Activated CD8-positive, alpha-beta memory T cell treated with anti-CD3 and anti-CD28 coated beads for 24 hours (primary cell): ENCODE results near the gene SELENOO.
"Not testable (repeated sequence)": the region's sequence is repeated elsewhere in the genome, so short reads cannot be mapped to it uniquely, and the experiment has no call there.

Source experiments
- DNase-seq: peaks from one replicate; pipeline ENCODE4 v3.0.0-alpha.2; 2020

SELENOO gene, protein sequence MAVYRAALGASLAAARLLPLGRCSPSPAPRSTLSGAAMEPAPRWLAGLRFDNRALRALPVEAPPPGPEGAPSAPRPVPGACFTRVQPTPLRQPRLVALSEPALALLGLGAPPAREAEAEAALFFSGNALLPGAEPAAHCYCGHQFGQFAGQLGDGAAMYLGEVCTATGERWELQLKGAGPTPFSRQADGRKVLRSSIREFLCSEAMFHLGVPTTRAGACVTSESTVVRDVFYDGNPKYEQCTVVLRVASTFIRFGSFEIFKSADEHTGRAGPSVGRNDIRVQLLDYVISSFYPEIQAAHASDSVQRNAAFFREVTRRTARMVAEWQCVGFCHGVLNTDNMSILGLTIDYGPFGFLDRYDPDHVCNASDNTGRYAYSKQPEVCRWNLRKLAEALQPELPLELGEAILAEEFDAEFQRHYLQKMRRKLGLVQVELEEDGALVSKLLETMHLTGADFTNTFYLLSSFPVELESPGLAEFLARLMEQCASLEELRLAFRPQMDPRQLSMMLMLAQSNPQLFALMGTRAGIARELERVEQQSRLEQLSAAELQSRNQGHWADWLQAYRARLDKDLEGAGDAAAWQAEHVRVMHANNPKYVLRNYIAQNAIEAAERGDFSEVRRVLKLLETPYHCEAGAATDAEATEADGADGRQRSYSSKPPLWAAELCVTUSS

DNA sequence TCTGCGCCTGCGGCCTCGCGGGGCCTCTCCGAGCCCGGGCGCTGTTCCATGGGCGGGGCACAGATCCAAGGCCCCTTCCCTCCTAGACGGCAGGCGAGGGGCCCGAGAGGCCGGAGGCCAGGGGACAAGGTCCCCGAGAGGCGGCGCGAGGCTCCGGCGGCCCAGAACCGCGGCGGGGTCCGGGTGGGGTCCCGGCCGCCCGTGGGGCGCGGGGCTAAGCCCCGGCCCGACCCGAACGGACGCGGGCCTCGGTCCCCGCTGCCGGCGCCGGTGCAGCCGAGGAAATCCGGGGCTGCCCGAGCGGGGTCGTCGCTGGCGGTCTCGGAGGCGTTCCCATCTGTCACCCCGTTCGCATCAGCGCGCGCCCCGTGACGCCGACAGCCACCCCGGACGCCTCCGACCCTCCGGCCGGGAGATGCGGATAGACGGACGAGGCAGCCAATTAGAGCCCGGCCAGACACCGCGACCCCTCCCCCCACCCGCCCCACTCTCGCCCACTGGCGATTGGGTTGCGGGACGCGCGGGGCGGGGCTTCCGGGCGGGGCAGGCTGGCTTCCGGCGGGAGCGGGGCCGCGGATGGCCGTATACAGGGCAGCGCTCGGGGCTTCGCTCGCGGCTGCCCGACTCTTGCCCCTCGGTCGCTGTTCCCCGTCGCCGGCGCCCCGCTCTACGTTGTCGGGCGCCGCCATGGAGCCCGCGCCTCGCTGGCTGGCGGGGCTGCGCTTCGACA, at the start of gene SELENOO:
SELENOO (plus strand) TSS at position 551 of the 730 bp plus-strand sequence; CDS start at position 577, 26 bp downstream.
- DNase-seq: peak; percentile 94

DNA sequence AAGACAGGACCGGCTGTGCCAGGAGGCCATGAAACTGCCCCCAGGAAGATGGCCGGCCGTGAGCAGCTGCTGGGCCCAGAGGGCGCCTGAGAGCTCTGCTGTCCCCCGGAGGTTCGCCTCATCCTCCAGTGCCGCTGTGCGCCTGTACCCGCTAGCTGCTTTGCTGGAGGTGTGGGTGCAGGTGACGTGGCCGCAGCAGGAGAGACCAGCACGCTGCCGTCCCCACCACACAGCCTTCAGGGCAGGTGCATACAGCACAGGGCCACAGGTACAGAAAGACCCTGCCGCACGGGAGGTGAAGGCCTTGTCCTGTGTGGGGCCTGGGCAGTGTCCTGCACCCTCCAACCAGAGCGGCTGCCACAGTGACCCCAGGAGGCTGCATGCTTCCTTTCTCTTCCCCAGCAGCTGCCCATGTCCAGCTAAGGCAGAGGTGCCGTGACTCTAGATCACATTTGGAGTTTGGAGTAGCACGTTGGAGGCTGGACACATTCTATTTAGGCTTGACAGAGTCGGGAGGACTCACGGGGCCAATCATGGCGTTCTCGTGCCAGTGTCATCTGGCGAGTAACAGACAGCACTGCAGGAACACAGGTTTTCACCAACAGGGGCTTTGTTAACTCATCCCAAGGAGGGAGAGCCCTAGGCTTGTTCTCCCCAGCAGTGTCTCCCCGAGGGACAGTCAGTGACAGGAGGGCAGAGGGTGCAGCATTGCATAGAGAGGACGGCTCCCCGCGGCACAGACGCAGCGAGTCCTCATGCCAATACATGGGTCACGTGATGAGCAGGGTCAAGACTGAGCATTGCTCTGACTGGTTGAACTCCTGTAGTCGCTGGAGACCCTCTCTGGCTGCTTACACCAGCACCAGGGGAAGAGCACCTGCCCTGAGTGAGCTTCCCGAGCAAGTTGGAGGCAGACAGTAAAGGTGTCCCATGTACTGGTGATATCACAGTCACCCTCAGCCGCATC, 49.0 kb upstream of the SELENOO start:
- no peak for DNase-seq

DNA sequence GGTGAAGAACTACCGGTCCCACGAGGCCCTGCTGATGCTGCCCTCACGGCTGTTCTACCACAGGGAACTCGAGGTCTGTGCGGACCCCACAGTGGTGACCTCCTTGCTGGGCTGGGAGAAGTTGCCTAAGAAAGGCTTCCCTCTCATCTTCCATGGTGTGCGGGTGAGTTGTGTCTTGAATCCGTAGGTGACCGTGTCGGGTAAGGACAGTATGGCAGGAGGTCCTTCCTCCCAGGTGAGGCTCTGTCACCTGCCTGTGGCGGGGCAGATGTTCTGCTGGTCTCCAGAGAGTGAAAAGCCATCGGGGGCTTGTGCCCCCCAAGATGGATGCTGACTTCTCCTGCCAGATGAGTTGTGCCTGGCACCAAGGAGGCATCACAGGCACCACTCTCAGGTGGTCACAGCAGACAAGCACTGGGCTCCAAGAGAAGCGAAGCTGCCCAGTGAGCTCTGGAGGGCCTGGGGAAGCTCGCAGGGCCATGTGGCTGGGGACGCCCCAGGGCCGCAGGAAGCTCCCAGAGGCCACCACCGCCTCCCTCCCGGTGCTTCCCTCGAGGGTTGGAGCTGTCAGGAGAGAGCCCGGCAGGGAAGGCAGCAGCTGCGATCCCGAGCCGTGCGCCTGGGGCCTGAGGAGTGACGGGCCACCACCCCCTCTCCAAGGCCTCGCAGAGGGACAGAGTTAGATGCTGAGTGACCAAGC, 47.6 kb upstream of the SELENOO start:
- no peak for DNase-seq

DNA sequence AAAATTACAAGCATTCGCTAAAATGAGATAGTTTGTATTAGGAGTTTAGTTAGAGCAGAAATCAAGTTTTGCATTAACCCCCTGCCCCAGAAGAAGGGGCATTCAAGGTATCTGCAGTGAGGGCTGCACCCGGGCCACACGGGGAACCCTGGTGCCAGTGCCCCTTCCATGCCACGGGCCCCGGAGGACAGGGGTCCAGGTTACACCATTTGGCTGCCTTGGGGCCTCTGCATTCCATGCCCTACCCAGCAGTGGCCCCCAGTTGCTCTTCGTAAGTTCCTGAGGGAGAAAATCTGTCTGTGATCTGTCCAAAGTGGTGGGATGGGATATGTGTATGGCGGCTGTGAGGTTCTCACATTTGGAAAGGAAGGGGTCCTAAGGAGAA, 47.1 kb upstream of the SELENOO start:
- DNase-seq: no peak

DNA sequence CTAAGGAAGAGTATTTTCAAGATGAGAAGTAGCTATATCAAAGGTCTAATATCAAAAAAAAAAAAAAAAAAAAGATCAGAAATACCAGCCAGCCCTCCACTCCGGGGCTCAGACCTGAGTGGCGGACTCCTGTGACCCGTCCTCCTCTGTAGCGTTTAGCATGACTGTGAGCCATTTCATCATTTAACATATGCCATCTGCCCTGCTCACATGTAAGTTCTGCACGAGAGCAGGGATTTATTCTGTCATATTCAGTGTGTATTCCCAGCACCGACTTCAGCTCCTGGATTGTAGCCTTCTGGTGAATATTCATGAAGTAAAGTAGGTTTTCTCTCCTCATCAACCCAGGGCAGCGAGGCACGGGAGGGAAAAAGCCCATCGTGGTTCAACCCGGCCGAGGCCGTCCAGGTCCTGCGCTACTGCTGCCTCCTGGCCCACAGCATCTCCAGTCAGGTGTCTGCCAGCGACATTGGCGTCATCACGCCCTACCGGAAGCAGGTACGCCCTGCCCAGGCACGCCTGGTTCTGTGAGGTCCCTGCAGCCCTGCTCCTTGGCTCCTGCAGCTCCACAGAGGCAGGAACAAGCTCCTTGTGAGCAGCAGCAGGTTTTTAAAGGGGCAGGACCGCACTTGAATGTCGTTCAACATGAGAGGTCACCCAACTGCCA, 43.0 kb upstream of the SELENOO start:
- DNase-seq: no peak

DNA sequence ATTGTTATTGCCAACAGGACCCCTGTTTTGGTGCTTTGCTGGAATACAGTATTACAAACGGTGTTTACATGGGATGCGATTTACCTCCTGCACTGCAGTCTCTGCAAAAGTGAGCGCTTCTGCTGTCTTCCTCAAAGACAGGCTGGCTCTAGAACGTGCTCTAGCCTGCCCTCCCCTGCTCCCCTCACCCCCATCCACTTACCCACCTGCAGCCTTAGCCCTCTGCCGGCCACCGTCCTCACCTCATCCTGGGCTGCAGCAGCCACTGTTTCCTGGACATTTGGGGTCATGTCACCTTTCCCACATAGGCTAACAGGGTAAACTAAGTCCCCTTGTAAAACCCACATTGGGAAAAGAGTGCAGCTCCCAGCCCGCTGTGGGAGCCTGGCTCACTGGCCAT, 39.9 kb upstream of the SELENOO start:
- no peak for DNase-seq

DNA sequence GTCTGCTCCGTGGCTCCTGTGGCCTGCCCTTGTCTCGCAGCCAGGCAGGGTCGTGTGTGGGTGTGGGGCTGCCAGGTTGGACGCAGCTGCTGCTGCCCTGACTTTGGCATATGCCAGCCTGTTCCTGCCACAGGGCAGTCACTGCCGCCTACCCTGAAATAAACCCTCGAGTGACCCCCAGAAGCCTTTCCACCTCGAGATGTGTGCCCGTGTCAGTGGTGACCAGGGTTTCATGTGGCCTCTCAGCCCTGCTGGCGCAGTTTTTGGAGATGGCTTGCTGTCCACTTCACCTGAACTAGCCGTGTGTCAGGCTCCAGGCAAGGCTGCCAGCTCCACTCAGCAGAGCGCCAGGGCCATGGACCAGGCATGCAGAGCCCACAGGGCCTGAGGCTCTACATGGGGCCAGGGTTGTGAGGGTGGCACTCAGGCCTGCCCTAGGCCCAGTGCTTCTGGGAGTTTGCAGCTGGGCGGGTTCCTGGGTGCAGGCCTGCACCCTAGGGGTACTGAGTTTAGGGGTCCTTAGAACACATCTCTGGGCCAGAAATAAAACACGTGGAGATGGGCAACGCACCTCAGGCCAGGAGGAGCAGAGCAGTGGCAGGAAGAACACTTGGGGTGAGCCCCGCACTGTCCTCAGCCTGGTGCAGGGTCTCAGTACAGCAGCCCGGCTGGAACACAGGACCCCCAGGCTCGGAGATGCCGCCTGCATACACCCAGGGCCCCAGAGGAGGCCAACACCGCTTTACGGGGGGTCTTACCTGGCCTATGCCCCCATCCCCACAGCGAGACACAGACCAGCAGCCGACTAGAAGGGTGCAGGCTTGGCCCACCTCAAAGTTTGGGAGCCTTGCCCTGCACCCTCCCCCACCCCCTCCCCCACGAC, 39.1 kb upstream of the SELENOO start:
- DNase-seq: no peak

DNA sequence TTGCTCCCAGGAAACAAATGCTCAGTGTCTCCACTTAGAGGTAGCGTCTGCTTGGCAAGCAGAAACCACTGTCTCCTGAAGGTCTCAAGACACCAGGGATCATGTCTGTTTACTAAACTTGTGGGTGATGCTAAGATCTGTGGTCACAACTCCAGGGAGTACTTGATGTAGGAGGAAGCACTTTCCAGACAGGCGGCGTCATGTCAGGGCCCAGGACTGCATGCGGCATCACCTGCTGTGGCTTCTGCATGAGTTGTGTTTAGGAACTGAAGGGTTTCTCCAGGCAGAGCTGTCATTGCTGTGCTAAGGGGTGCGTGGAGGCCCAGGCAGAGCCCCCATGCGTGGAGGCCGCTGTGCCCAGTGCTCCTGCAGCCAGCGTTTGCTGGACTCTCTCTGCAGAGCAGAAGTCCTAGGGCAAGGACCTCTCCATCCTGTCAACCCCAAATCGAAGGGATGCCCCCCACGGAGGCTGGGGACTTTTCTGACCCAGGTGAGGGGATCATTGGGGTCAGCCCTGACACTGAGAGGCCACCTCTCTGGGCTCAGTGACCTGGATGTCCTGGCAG, 38.3 kb upstream of the SELENOO start:
- peak; percentile 47 for DNase-seq

DNA sequence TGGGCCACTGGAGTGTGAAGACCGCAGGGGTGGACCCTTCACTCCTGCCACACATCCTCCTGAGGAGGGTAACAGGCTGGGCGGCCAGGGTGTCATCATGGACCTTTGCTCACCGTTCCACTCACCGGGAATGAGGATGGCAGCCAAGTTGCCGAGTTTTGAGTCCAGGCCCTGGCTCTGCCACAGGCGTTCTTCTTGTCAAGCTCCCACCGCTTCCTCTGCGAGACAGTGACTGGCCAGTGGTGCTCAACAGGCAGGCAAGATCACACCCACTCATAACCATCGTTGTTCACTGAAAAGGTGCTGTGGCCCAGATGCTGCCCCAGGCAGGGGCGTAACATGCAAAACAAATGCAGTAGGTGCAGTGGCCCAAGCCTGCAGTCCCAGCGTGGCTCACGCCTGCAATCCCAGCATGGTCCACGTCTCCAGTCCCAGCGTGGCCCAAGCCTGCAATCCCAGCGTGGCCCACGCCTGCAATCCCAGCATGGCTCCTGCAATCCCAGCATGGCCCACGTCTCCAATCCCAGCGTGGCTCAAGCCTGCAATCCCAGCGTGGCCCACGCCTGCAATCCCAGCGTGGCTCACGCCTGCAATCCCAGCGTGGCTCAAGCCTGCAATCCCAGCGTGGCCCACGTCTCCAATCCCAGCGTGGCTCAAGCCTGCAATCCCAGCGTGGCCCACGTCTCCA, 35.2 kb upstream of the SELENOO start:
- DNase-seq: no peak

DNA sequence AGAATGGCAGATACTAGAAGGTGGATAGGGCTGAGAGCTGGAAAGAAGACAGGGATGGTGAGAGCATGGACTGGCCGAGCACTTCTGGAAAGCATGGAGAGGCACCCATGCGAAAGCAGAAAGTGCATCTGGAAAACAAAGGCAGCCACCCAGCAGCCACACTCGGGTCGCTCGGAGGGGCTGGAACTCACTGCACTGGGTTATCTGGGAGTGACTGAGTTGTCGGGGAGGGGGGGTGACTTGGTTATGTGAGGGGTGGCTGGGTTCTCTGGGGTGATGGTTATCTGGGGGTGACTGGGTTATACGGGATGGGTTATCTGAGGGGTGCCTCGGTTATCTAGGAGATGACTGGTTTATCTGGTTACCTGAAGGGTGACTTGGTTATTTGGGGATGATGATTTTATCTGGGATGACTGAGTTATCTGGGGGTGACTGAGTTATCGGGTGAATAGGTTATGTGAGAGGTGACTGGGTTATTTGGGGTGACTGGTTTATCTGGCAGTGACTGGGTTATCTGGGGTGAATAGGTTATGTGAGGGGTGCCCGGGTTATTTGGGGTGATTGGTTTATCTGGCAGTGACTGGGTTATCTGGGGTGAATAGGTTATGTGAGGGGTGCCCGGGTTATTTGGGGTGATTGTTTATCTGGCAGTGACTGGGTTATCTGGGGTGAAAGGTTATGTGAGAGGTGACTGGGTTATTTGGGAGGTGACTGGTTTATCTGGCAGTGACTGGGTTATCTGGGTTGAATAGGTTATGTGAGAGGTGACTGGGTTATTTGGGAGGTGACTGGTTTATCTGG, 32.9 kb upstream of the SELENOO start:
- no peak for DNase-seq

DNA sequence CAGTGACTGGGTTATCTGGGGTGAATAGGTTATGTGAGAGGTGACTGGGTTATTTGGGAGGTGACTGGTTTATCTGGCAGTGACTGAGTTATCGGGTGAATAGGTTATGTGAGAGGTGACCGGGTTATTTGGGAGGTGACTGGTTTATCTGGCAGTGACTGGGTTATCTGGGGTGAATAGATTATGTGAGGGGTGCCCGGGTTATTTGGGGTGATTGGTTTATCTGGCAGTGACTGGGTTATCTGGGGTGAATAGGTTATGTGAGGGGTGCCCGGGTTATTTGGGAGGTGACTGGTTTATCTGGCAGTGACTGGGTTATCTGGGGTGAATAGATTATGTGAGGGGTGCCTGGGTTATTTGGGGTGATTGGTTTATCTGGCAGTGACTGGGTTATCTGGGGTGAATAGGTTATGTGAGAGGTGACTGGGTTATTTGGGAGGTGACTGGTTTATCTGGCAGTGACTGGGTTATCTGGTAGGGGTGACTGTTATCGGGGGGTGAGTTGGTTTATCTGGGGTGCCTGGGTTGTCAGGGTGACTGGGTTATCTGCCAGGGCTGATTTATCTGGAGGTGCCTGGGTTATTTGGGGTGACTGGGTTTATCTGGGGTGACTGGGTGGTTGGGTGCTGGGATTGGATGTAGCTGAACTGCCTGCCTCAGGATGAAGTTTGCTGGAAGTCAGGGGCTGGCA, 32.2 kb upstream of the SELENOO start:
- not testable (repeated sequence) for DNase-seq

DNA sequence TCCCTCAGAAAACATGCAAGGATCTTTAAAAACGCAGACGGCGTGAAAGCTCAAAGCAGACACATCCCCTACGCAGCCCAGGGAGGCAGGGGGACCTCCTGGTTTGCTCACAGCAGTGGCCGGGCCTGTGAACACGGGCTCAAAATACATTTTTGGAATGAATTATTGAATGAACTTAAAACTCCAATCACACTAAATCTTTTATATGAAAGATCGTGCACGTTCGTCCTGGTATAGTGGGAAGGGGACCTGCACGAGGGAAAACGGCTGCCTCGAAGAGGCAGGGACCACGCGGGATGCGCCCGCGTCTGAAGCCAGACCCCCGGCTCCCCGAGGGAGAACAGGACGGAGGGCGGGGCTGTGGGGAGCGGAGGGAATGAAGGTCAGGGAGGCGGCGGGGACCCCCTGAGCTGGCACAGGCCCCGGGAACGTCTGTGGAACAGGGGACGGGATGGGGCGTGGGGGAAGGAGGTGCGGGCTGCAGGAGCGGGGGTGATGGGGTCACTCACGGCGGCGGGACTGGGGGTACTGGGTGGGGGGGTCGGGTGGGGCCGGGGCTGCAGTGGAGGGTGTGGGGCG, 31.5 kb upstream of the SELENOO start:
- no peak for DNase-seq

DNA sequence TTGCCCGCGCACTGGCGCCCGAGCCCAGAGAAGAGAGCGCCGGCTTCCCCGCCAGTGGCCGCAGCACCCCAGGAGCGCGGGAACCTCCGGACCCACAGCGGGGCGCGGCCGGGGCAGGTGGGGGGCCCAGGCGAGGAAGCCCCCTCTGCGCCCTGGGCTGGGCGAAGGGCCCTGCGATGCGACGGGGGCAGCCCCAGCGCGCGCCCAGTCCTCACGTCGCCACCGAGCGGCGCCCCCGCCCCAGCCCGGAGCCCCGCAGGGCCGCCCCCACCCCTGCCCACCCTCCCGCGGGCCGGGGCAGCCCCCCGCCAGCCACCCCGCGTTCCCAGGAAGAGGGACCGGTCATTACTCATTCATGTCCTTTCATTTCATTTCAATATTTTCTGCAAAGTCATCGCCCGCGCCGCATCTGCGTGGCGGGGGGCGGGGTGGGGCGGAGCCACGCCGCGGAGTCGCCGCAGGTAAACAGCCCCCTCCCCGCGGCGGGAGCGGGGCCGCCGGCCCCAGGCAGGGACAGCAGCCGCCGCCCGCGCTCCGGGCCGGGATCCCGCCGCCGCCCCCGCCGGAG, 31.0 kb upstream of the SELENOO start:
- peak; percentile 84 for DNase-seq

DNA sequence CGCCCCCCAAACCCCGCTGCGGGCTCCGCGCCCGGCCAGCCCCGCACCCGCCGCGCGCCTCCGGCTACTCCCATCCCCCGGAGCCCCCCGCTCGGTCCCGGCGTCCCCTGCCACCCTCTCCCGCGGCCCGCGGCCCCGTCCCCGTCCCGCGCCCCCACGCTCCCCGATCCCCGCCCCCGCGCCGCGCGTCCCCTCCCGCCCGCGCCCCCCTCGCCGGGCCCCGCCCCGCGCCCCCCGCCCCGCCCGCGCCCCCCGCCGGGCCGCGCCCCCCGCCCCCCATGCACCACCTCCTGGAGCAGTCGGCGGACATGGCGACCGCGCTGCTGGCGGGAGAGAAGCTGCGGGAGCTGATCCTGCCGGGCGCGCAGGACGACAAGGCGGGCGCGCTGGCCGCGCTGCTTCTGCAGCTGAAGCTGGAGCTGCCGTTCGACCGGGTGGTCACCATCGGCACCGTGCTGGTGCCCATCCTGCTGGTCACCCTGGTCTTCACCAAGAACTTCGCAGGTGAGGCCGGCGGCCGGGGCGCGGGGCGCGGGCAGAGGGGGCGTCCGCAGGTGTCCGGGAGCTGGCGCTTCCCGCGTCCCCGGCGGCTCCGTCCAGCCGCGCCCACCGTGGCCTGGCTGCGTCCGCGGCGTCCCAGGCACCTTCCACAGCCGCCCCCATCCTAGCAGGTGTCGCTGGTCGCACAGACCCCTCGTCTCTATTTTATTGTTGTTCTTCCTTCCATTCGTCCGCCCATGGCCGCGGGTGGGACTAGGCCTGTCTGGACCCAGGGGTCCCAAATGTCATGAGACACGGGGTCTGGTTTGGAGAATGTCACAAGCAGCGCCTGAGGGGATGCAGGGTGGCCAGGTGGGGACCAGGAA, 30.1 kb upstream of the SELENOO start, which contains the start of gene PANX2:
PANX2 (plus strand) TSS at position 279 of the 866 bp plus-strand sequence; CDS start at position 279, 0 bp downstream.
- no peak for DNase-seq

DNA sequence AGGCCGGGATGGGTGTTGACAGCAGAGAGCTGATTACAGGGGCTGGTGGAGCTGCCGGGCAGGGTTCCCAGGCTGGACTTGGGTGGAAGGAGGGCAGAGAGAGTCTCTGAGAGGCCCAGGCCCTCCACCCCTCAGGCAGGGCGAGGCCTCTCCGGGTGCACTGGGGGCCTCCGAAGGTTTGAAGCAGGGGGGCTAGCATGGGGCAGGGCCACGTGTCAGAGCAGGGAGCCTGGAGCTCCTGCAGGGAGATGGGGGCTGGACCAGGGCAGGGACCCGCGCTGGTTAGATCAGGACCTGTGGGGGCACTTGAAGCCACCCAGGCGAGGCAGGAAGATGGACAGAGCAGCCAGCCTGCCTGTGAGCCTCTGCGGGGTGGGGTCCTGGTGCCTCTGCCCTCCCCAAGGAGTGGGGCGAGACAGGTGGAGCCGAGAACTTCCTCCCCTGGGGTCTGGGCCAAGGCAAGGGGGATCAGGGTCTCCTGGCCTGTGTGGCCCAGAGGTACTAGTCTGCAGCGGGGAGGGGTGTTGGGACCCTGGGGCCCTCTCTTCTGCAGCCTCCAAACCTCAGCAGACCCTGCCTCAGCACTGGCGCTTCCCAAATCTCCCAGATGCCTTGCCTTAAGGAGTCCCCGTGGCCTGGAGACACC, 29.4 kb upstream of the SELENOO start:
- no peak for DNase-seq
